Superior temporal gyrus (tissue), 1 donor: ENCODE results near the gene SLC28A1.
A peak's percentile ranks its signal among the peaks of the same experiment; 100 is the strongest.
"Not testable (repeated sequence)": the region's sequence is repeated elsewhere in the genome, so short reads cannot be mapped to it uniquely, and the experiment has no call there.

Source experiments
- DNase-seq: peaks from one replicate; pipeline ENCODE4 v3.0.0-alpha.2; 2016; ENCODE audit errors: extremely low spot score

Gene SLC28A1

GRCh38 chr15:84861781-84862180, 22.7 kb upstream of the SLC28A1 start:
- DNase-seq: no peak

DNA sequence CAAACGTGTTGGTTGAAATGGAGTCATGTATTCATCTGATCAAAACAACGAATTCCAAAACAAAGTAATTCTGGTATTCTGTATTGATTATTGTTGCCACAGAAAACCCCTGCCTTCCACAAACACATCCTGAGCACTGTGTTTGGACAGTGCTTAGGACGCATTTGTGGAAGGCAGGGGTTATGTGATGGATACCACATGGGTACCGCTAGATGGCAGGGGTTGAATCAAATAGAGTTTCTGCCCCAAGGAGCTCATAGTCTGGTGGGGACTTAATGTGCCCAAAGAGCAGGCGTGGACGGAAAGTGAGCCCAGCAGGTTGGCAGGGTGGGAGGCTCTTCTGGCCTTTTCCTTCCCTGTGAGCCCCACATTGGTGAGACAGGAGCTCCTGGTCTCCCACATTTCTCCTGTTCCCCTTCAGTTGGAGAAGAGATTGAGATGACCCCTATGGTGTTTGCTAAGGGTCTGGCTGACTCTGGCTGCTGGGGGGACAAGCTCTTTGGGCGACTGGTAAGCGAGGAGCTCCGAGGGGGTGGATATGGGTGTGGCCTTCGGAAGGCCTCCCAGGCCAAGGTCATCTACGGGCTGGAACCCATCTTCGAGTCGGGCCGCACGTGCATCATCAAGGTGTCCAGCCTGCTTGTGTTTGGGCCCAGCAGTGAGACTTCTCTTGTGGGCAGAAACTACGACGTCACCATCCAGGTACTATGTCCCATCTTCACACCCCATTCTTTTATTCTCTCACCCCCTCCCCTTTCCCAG, 22.1 kb upstream of the SLC28A1 start:
- DNase-seq: no peak

DNA sequence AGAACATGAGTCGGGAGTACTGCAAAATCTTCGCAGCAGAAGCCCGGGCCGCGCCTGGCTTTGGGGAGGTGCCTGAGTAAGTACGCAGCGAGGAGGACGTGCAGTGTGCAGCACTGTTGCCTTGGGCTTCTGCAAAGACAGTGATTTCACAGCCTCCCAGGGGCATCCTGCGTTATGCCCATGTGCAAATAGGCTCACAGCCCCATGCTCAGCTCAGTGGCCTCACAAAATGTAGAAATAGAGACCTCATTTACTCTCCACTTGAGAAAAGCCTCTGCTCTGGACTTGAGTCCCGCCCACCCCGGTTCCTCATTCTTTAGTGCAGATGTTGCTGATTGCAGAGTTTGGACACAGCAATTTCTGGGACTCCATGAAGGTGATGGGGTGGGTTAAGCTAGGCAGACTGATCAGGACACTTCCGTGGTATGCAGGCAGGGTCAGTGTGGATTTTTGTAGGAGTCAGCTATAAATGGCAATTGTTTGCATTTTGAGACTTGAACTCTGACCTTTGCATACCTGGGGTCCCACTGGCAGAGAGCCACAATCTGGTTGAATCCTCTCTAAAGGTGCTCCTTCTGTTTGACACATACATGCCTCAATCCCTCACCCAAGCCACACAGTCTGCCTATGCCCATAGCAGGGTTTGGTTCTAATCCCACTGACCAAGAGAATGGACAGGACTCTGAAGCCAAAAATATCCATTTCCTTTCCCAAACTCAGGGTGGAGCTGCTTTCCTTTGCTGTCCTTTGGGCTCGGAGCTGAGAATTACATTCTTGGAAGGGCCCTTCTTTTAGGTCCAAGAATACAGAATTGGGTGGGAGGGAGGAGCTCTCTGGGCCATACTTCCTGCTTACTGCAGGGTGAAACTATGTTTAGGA, 20.7 kb upstream of the SLC28A1 start:
- DNase-seq: no peak

- DNase-seq: no peak
Observed at GRCh38 chr15:84864444-84864795, 20.0 kb upstream of the SLC28A1 start.

GRCh38 chr15:84865074-84865569, 19.3 kb upstream of the SLC28A1 start:
- no peak for DNase-seq

DNA sequence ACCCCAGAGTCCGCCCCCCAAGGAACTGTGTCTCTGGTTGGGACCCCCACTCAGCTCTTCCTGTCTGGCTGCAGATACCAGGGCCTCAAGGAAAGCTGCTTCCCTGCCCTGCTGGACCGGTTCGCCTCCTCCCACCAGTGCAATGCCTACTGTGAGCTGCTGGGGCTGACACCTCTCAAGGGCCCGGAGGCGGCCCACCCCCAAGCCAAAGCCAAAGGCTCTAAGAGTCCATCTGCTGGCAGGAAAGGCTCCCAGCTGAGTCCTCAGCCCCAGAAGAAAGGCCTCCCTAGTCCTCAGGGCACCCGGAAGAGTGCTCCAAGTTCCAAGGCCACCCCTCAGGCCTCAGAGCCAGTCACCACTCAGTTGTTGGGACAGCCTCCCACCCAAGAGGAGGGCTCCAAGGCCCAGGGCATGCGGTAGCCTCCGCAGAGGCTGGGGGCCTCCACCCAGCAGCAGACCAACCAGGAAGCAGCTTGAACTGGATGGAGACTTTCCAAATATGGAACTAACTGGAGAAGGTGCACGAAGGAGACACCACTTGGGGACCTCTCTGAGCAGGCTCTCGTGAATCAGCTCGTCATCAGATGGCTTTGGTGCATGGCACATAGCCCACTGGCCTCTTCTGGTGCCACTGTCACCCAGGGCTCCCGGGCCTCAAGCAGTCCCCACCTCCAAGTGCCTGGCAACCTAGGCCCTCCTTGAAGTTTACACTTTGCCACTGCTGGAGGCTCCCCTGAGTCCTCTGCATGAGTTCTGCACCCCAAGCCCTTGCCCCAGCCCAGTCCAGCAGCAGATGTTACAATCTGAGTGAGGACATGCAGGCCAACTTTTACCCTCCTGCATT, 16.2 kb upstream of the SLC28A1 start:
- no peak for DNase-seq

DNA sequence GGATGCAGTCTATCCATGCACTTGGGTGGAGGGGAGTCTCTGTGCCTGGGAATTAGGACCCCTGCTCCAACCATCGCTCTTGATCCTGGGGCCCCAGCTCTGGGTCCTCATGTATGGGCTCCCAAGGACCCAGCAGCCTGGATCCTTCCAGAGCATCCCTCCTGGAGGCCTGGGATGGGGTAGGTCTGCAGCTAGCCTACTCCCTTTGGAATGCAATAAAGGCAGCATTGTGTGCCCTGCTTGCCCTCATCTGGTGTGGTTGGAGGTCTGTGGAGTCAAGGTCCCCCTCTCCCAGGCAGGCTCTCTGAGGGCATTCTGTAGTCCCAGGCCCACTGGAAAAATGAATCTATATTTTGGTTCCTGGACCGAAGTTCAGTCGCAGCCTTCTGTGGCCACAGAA, 15.0 kb upstream of the SLC28A1 start:
- DNase-seq: no peak

GRCh38 chr15:84871428-84871985, 13.0 kb upstream of the SLC28A1 start:
- no peak for DNase-seq

DNA sequence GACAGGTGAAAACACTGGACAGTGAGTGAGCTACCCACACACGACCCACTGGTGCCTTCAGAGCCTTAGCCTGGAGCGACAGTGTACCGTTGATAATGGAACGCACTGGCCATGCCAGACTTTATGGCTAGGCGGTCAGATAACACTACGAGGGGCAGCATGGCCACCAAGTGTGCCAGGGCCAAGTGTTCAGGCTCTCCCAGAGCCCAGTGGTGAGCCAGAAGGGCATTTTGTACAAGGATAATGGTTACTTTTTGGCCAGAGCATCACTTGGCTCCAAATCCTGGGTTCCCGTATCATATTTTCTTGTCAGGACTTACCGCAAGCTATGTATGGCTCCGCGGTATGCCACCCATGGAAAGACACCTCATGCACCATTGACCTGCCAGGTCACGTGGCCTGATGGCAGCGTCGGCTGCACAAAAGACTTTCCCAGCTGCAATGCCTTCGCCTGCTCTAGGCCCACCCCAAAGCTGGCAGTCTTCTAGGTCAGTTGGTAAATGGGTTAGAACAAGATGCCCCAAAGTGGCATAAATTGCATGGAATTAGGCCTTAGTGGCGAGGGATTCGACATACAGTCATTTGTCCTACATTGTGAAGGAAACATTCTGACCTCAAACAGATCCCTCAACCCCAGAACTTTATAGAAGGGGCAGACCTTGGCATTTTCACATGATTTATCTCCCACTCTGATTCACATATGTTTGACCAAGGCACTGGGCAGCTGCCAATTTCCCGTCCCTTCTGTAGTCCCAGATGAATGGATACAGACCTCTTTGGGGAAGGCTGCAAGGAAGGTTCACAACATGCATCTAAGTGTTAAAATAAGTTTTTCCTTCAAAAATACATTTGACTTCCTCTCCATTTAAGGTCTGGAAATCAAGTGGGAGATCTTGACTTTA, 12.2 kb upstream of the SLC28A1 start:
- no peak for DNase-seq

GRCh38 chr15:84873997-84874396, 10.5 kb upstream of the SLC28A1 start:
- DNase-seq: no peak

DNA sequence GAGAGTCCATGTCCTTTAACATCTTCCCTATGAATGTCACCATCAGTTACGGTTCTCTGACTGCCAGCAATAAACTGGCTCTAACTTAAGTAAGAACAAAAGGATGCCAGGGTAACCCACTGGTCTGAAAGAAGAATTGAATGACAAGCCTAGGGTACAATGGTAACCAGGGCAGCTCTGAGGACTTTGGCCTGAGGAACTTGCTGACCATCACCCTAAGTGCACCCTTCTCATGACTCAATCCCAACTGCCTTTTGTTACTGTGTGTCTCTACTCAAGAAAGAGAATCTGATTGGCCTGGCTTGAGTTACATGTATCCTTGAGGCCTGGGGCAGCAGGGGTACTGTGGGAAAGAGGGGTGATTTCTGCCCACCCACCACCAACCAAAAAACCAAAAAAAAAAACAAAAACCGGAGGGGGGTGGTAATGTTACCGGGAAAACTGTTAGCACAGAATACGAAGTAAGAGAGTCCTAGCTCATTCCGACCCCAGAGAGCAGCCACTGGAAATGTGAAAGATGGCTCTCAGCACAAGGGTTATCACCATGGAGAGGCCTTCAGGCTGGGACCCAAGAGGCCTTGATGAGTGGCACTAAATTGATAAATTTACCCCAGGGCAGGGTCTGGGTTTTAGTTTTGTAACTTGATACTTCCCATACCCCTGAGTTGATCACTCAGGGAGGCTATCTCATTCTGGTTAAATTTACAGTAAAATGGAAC, 9.3 kb upstream of the SLC28A1 start:
- DNase-seq: no peak

DNA sequence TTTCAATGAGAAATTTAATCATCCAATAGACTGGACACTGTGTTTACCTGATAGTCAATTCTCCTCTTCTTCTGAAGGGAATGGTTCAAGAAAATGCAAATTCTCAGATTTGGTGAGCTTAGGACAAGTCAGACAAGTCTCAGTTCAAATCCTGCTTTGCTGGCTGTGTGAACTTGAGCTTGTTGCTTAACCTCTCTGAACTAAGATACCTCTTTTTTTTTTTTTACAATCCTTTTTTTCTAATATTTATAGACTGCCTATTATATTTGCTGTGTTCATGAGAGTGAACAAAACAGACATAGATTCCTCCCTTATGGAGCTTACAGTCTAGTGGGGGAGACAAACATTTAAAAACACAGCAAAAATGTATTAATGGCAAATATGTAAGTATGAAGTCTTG, 8.2 kb upstream of the SLC28A1 start:
- no peak for DNase-seq

- DNase-seq: not testable (repeated sequence)
Observed at GRCh38 chr15:84877701-84878100, 6.8 kb upstream of the SLC28A1 start.

DNA sequence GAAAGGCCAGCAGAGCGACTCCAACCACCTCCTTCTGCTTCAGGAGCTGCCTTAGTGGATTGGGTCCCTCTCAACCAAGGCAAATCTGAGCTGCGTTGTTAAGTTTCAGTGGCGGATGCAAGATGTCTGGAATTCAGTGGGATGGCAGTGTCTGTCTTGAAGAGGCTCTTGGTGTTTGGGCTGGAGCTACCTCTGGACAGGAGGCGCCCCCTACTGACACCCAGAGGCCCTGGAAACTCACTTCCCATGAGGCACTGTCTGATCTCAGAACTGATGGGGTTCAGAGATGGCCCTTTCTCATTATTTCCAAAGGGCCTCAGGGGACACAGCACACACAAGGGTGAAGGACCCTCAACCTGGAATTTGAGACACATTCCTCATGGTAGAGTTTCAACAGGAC, 6.0 kb upstream of the SLC28A1 start:
- peak; percentile 71 for DNase-seq

DNA sequence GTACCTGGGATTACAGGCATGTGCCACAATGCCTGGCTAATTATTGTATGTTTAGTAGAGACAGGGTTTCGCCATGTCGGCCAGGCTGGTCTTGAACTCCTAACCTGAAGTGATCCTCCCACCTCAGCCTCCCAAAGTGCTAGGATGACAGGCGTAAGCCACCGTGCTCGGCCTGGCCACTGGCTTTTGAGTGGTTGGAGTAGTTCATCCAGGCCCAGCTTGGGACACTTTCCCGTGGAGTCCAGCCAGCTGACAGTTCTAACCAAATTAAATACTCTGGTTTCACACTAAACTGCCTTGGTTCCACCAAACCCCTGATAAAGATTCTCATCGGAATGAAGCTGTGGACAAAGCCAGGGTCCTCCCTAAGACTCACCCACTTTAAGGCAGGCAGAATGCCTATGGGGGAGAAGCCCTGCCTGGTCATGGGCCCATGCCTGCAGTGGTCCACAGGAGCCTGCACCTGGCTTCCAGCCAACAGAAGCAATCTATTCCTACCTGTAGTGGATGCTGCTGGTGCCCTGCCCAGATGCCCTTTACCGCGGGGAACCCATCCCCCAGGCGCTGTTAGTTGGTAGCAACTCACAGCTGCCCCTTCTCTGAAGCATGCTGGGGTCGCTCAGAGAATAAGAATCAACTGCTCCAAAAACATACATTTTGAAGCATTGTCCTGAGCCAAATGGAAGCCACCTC, 5.2 kb upstream of the SLC28A1 start:
- DNase-seq: no peak

DNA sequence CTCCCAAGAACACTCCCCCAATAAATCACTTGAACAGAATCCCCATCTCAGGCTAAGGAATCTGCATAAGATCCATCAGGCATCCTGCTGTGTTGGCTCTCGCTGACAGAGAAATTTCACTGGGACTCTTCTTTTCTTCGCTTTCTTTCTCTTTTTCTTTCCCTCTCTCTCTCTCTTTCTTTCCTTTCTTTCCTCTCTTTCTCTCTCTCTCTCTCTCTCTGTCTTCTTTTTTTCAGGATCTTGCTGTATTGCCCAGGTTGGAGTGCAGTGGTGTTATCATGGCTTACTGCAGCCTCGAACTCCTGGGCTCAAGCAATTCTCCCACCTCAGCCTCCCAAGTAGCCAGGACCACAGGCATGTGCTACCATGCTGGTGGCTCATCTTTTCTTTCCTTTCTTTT, 4.5 kb upstream of the SLC28A1 start:
- DNase-seq: no peak

- DNase-seq: no peak
Observed at GRCh38 chr15:84880822-84881519, 3.5 kb upstream of the SLC28A1 start.

DNA sequence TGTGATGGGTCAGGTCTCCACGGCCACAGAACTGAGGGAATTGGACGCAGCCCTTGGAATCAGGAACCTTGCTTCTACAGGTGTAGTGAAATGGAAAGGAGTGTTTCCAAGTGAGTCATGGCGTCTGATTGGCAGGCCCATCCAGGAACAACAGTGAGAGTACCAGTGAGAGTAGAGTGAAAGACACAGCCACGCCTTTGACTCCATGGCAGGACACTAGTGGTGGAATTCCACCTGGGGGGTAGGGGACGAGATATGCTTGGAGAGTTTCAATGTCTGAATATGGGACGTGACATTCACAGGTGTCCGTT, 3.0 kb upstream of the SLC28A1 start:
- DNase-seq: no peak

GRCh38 chr15:84883466-84883865, 996 bp upstream of the SLC28A1 start:
- DNase-seq: no peak
